GM18526 (cell line): ENCODE data around the gene TMEM185B.

Experiments
- POLR2A ChIP-seq: IDR thresholded peaks from 3 replicates; pipeline ENCODE4 v1.6.1; 2011; ENCODE audit not compliant: insufficient read length; ENCODE audit errors: extremely low read depth

Gene TMEM185B

GRCh38 chr2:120204945-120205670 is 18.1 kb downstream of the TMEM185B start:
- TF ChIP-seq POLR2A: no peak

GRCh38 chr2:120204417-120204816 is 18.8 kb downstream of the TMEM185B start:
- TF ChIP-seq POLR2A: no peak

GRCh38 chr2:120204022-120204405 is 19.2 kb downstream of the TMEM185B start:
- TF ChIP-seq POLR2A: no peak

GRCh38 chr2:120203251-120204021 is 19.8 kb downstream of the TMEM185B start:
- no peak for TF ChIP-seq POLR2A

GRCh38 chr2:120195553-120195952 is 27.6 kb downstream of the TMEM185B start:
- no peak for TF ChIP-seq POLR2A

GRCh38 chr2:120192280-120192679 is 30.9 kb downstream of the TMEM185B start:
- no peak for TF ChIP-seq POLR2A

GRCh38 chr2:120189189-120189588 is 34.0 kb downstream of the TMEM185B start:
- TF ChIP-seq POLR2A: no peak

- no peak for TF ChIP-seq POLR2A
These were observed 41.1 kb downstream of the TMEM185B start for GRCh38 chr2:120182019-120182560.

GRCh38 chr2:120180066-120180465 is 43.1 kb downstream of the TMEM185B start:
- no peak for TF ChIP-seq POLR2A

GRCh38 chr2:120179396-120179795 is 43.8 kb downstream of the TMEM185B start:
- no peak for TF ChIP-seq POLR2A

- TF ChIP-seq POLR2A: no peak
These were observed 45.2 kb downstream of the TMEM185B start for GRCh38 chr2:120177973-120178372.

GRCh38 chr2:120177001-120177621 is 46.1 kb downstream of the TMEM185B start:
- TF ChIP-seq POLR2A: peak; percentile 87

GRCh38 chr2:120176526-120176925 is 46.7 kb downstream of the TMEM185B start:
- TF ChIP-seq POLR2A: no peak

GRCh38 chr2:120174963-120175581 is 48.1 kb downstream of the TMEM185B start:
- no peak for TF ChIP-seq POLR2A
